Spinal cord (tissue), 10 donors: Measurements from ENCODE around the gene TCF20. TPM values are rescaled to one million over a fixed set of nuclear protein-coding genes. Genes with fewer than 3 reads are reported as not detected.
A peak's percentile ranks its signal among the peaks of the same experiment; 100 is the strongest.

Experiments used
- DNase-seq, 6 donors: peaks; one replicate each; pipeline versions ENCODE4 v3.0.0 to v3.0.0-alpha.2; 2013 to 2015; ENCODE audit warnings: low spot score in 6 of 6, low read depth in 4 of 6
- H3K27ac ChIP-seq: one replicate; pipeline ENCODE4 v1.5.1; 2013; ENCODE audit warnings: low read depth, low read length, control low read depth
- H3K27me3 ChIP-seq: one replicate; pipeline ENCODE4 v1.6.1; 2013; ENCODE audit warnings: low read length; ENCODE audit not compliant: control insufficient read depth, insufficient read depth
- H3K36me3 ChIP-seq: one replicate; pipeline ENCODE4 v1.6.1; 2013; ENCODE audit warnings: low read length; ENCODE audit not compliant: control insufficient read depth, insufficient read depth
- H3K4me1 ChIP-seq: one replicate; pipeline ENCODE4 v1.6.1; 2013; ENCODE audit warnings: low read length; ENCODE audit not compliant: control insufficient read depth, insufficient read depth
- H3K4me3 ChIP-seq: one replicate; pipeline ENCODE4 v1.5.1; 2013; ENCODE audit warnings: low read depth, low read length, control low read depth
- H3K9me3 ChIP-seq: one replicate; pipeline ENCODE4 v1.6.1; 2013; ENCODE audit warnings: low read length; ENCODE audit not compliant: control insufficient read depth, insufficient read depth
- WGBS: methylation state at CpG from one replicate; pipeline ENCODE4 v1.1.5; 2013; ENCODE audit warnings: missing lambda C conversion rate; ENCODE audit not compliant: insufficient coverage; 5-methylcytosine and 5-hydroxymethylcytosine counted together
- polyA plus RNA-seq, 2 donors: library from polyadenylated mRNA; unstranded; fragments of 120-200 nt; gene quantifications; one replicate each; pipeline ENCODE4 v1.2.1, GENCODE V29; 2013; ENCODE audit not compliant: insufficient read length in 2 of 2
- total RNA-seq, 2 donors: library from RNA; depleted of rRNA in 1 of 2; stranded (reverse); fragments of 120-200 nt in 1 of 2; fragments of >200 nt in 1 of 2; gene quantifications; one replicate each; pipeline versions ENCODE4 v1.2.3 to v1.2.4, GENCODE V29; 2013 to 2014
- donor health status: healthy.

Gene TCF20
- total and polyA plus RNA-seq, 4 donors: 25.3 to 32.0 (median 29.5) TPM

- Histone ChIP-seq H3K4me3 (no peak overlapping the region), H3K27ac (no peak overlapping the region), H3K9me3 (no peaks in the 10 kb centered on the region), H3K27me3 (peaks cover 6% of the 10 kb centered on the region), H3K36me3 (peaks cover 15% of the 10 kb centered on the region), H3K4me1 (peaks cover 84% of the 10 kb centered on the region)
- WGBS: 72% methylated on average over 11 of the region's 12 CpGs
- DNase-seq: no peak
Measured at GRCh38 chr22:42292732-42293520, 22.5 kb upstream of the TCF20 start.

- DNase-seq: no peak
- Histone ChIP-seq H3K36me3 (peaks cover 13% of the 10 kb centered on the region), H3K9me3 (no peaks in the 10 kb centered on the region), H3K4me3 (no peak overlapping the region), H3K27me3 (peaks cover 6% of the 10 kb centered on the region), H3K27ac (no peak overlapping the region), H3K4me1 (peaks cover 68% of the 10 kb centered on the region)
- WGBS: 79% methylated on average over 6 of the region's 6 CpGs
Measured at GRCh38 chr22:42291287-42291686, 20.8 kb upstream of the TCF20 start.

GRCh38 chr22:42289671-42290541 is 19.5 kb upstream of the TCF20 start:
- Histone ChIP-seq H3K36me3 (peaks cover 15% of the 10 kb centered on the region), H3K9me3 (no peaks in the 10 kb centered on the region), H3K4me1 (peaks cover 56% of the 10 kb centered on the region), H3K4me3 (no peak overlapping the region), H3K27me3 (peaks cover 6% of the 10 kb centered on the region), H3K27ac (peak overlapping the region; percentile 27)
- WGBS: 30% methylated on average over 35 of the region's 36 CpGs
- DNase-seq: peak in 2 of 6 donors; percentile 91 to 96

GRCh38 chr22:42288791-42289190 is 18.3 kb upstream of the TCF20 start:
- H3K4me3 ChIP-seq: no peak overlapping the region
- WGBS: 94% methylated on average over 5 of the region's 5 CpGs
- H3K27ac ChIP-seq: no peak overlapping the region
- peaks cover 56% of the 10 kb centered on the region for H3K4me1 ChIP-seq
- H3K27me3 ChIP-seq: peaks cover 14% of the 10 kb centered on the region
- H3K36me3 ChIP-seq: peaks cover 15% of the 10 kb centered on the region
- DNase-seq: no peak
- no peaks in the 10 kb centered on the region for H3K9me3 ChIP-seq

- Histone ChIP-seq H3K27me3 (peaks cover 11% of the 10 kb centered on the region), H3K4me1 (peaks cover 57% of the 10 kb centered on the region), H3K27ac (no peak overlapping the region), H3K4me3 (no peak overlapping the region), H3K36me3 (peaks cover 12% of the 10 kb centered on the region), H3K9me3 (no peaks in the 10 kb centered on the region)
- WGBS: 58% methylated on average over 5 of the region's 8 CpGs
- DNase-seq: no peak
Measured at GRCh38 chr22:42287174-42287890, 16.9 kb upstream of the TCF20 start.

GRCh38 chr22:42286205-42286604 is 15.8 kb upstream of the TCF20 start:
- H3K4me3 ChIP-seq: no peak overlapping the region
- peaks cover 14% of the 10 kb centered on the region for H3K36me3 ChIP-seq
- DNase-seq: no peak
- H3K27me3 ChIP-seq: peaks cover 10% of the 10 kb centered on the region
- WGBS: 95% methylated on average over 3 of the region's 3 CpGs
- H3K9me3 ChIP-seq: no peaks in the 10 kb centered on the region
- H3K4me1 ChIP-seq: peaks cover 61% of the 10 kb centered on the region
- H3K27ac ChIP-seq: no peak overlapping the region

GRCh38 chr22:42285604-42286003 is 15.2 kb upstream of the TCF20 start:
- WGBS: 100% methylated on average over 1 of the region's 5 CpGs
- Histone ChIP-seq H3K9me3 (no peaks in the 10 kb centered on the region), H3K36me3 (peaks cover 11% of the 10 kb centered on the region), H3K27me3 (peaks cover 10% of the 10 kb centered on the region), H3K4me1 (peaks cover 58% of the 10 kb centered on the region), H3K27ac (no peak overlapping the region), H3K4me3 (no peak overlapping the region)
- DNase-seq: no peak

- H3K9me3 ChIP-seq: no peaks in the 10 kb centered on the region
Measured at GRCh38 chr22:42284643-42285181, 14.3 kb upstream of the TCF20 start.

GRCh38 chr22:42284202-42284591 is 13.7 kb upstream of the TCF20 start:
- 62% methylated on average over 6 of the region's 7 CpGs for WGBS
- Histone ChIP-seq H3K36me3 (peaks cover 8% of the 10 kb centered on the region), H3K9me3 (no peaks in the 10 kb centered on the region), H3K27ac (no peak overlapping the region), H3K27me3 (peaks cover 10% of the 10 kb centered on the region), H3K4me3 (peak overlapping the region; percentile 18), H3K4me1 (peaks cover 50% of the 10 kb centered on the region)
- no peak for DNase-seq

More at GRCh38 chr22:42284643-42285181, 14.3 kb upstream of the TCF20 start:
- Histone ChIP-seq H3K4me3 (no peak overlapping the region), H3K4me1 (peaks cover 50% of the 10 kb centered on the region), H3K27ac (no peak overlapping the region), H3K27me3 (peaks cover 10% of the 10 kb centered on the region), H3K36me3 (peaks cover 8% of the 10 kb centered on the region)
- WGBS: 94% methylated on average over 14 of the region's 14 CpGs
- DNase-seq: no peak
